Nephron (organoid): ENCODE data around the gene FAM170B.

Experiments used
- H3K27ac Mint-ChIP-seq, 3 experiments: 2 replicates each; pipeline ENCODE4 v1.8.0; 2020; ENCODE audit warnings: mixed read lengths in 3 of 3, mild to moderate bottlenecking in 2 of 3, moderate library complexity in 1 of 3
- H3K27me3 Mint-ChIP-seq: 2 replicates; pipeline ENCODE4 v1.8.0; 2021; ENCODE audit warnings: low read depth, mild to moderate bottlenecking, moderate library complexity, mixed read lengths
- H3K36me3 Mint-ChIP-seq: 2 replicates; pipeline ENCODE4 v1.8.0; 2020; ENCODE audit warnings: low read depth, mixed read lengths
- H3K4me1 Mint-ChIP-seq: 2 replicates; pipeline ENCODE4 v1.8.0; 2020; ENCODE audit warnings: mixed read lengths
- H3K4me3 Mint-ChIP-seq, 3 experiments: 2 replicates each; pipeline ENCODE4 v1.8.0; 2020; ENCODE audit warnings: mild to moderate bottlenecking in 3 of 3, mixed read lengths in 3 of 3, moderate library complexity in 2 of 3
- H3K9me3 Mint-ChIP-seq: 2 replicates; pipeline ENCODE4 v1.8.0; 2020; ENCODE audit warnings: mixed read lengths
- CTCF ChIP-seq, 3 experiments: fragments of 200-600 bp; sonication (generic); IDR thresholded peaks; one replicate each; pipeline ENCODE4 v1.5.0; 2021; ENCODE audit warnings: antibody characterized with exemption in 3 of 3; ENCODE audit not compliant: unreplicated experiment in 3 of 3

Gene FAM170B

DNA sequence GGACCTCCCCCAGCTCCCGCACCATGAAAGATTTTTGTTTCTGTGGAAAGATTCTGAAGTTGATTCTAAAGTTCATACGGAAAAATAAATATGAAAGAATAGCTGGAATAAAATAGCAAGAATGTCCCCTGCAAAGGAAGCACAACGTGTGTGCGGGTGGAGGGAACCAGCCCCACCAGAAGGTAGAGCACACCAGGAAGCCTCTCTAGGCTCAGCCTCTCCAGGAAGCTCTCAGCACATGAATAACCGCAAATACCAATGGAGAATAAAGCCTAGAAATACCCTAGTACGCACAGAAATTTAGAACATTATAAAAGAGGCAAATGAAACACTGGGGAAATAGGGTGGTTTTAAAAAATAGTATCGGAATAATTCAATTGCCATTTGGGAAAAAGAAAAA, 24.6 kb upstream of the FAM170B start:
- no peak for TF ChIP-seq CTCF (IDR thresholded peaks at IDR 0.05; ENCODE audit: unreplicated experiment in 3 of 3)
- H3K4me3 Mint-ChIP-seq = no peak overlapping the region
- peaks cover 28% of the 10 kb centered on the region for H3K27me3 Mint-ChIP-seq
- peaks cover 6% of the 10 kb centered on the region for H3K4me1 Mint-ChIP-seq
- H3K9me3 Mint-ChIP-seq = no peaks in the 10 kb centered on the region
- no peaks in the 10 kb centered on the region for H3K36me3 Mint-ChIP-seq
- H3K27ac Mint-ChIP-seq = no peak overlapping the region

DNA sequence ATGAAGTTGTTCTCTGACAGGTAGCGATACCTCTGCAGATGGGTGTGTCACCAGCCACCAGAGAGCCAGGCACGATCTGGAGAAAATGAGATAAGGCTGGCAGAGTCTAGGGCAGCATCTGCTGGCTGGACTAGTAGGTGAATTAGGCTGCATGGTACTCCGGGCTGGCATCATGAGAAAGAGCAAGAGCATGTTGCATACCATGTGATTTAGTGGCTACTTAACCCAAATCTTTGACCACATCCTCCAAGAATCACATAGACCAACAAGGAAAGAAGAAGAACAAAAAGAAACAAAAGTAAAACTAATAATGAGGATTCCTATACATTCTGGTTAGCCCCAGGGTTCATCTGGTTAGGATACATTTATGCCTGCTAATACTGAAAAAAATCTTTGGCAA, 23.4 kb upstream of the FAM170B start:
- Mint-ChIP-seq H3K27me3 (peaks cover 33% of the 10 kb centered on the region), H3K4me3 (no peak overlapping the region), H3K27ac (no peak overlapping the region), H3K4me1 (peaks cover 11% of the 10 kb centered on the region), H3K9me3 (no peaks in the 10 kb centered on the region), H3K36me3 (no peaks in the 10 kb centered on the region)
- TF ChIP-seq CTCF (IDR thresholded peaks at IDR 0.05; ENCODE audit: unreplicated experiment in 3 of 3) = no peak

GRCh38 chr10:49154641-49155040, 20.8 kb upstream of the FAM170B start:
- Mint-ChIP-seq H3K4me1 (peaks cover 26% of the 10 kb centered on the region), H3K27ac (no peak overlapping the region), H3K9me3 (peaks cover 1% of the 10 kb centered on the region), H3K27me3 (peaks cover 25% of the 10 kb centered on the region), H3K36me3 (no peaks in the 10 kb centered on the region), H3K4me3 (no peak overlapping the region)
- TF ChIP-seq CTCF (IDR thresholded peaks at IDR 0.05; ENCODE audit: unreplicated experiment in 3 of 3) = no peak

GRCh38 chr10:49153971-49154370, 20.1 kb upstream of the FAM170B start:
- peaks cover 5% of the 10 kb centered on the region for H3K9me3 Mint-ChIP-seq
- no peak overlapping the region for H3K27ac Mint-ChIP-seq
- no peak for TF ChIP-seq CTCF (IDR thresholded peaks at IDR 0.05; ENCODE audit: unreplicated experiment in 3 of 3)
- H3K27me3 Mint-ChIP-seq = peaks cover 22% of the 10 kb centered on the region
- no peaks in the 10 kb centered on the region for H3K36me3 Mint-ChIP-seq
- H3K4me3 Mint-ChIP-seq = no peak overlapping the region
- H3K4me1 Mint-ChIP-seq = peaks cover 33% of the 10 kb centered on the region

- Mint-ChIP-seq H3K27me3 (peaks cover 18% of the 10 kb centered on the region), H3K36me3 (peaks cover 4% of the 10 kb centered on the region), H3K9me3 (peaks cover 11% of the 10 kb centered on the region), H3K27ac (no peak overlapping the region), H3K4me1 (peaks cover 40% of the 10 kb centered on the region), H3K4me3 (no peak overlapping the region)
- no peak for TF ChIP-seq CTCF (IDR thresholded peaks at IDR 0.05; ENCODE audit: unreplicated experiment in 3 of 3)
Observed at GRCh38 chr10:49153115-49153514, 19.3 kb upstream of the FAM170B start.

DNA sequence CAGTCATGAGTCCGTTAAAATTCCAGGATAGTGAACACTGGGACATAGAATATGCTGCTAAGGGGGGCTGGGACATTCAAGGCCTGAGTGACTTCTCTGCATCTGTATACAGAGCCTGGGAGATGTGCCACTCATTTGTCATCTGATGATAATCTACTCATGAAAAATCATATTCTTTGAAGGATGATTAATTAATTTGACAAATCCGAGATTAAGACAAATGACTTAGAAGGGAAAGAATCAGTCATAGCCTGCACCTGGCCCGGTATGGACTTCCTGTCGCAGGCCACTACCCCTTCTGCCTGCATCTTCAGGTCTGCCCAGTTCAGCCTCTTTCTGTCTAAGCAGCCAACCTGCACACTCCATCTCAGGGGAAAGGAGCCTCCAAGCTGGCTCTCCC, 18.8 kb upstream of the FAM170B start:
- Mint-ChIP-seq H3K36me3 (peaks cover 5% of the 10 kb centered on the region), H3K4me1 (peaks cover 41% of the 10 kb centered on the region), H3K4me3 (no peak overlapping the region), H3K27ac (no peak overlapping the region), H3K9me3 (peaks cover 13% of the 10 kb centered on the region), H3K27me3 (peaks cover 17% of the 10 kb centered on the region)
- no peak for TF ChIP-seq CTCF (IDR thresholded peaks at IDR 0.05; ENCODE audit: unreplicated experiment in 3 of 3)
